ENCODE data around the gene MGMT. TPM values are rescaled to one million over a fixed set of nuclear protein-coding genes. Genes with fewer than 3 reads are reported as not detected.

Gene MGMT
- total and polyA plus RNA-seq, 7 donors = 4.2 to 13.3 (median 7.5) TPM

DNA sequence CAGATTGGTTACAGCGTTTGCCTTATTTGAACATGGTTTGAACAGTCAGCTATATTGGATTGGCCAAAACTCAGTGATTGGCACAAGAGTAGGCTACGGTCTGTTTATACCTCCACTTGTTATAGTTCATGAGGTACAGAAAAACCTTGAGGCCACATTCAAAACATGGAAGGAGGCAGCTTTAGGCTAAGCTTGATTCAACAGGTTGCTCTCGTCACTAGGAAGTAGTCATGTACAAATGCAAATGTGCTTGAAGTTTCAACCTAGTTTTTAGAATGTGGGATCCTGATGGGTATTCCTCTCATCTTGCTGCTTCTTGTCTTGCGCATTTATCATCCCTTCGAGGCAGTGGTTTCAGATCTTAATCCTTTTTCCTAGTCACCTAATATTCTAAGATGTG lies 132.1 kb downstream of the MGMT start:
- TF ChIP-seq, protein P1, sequence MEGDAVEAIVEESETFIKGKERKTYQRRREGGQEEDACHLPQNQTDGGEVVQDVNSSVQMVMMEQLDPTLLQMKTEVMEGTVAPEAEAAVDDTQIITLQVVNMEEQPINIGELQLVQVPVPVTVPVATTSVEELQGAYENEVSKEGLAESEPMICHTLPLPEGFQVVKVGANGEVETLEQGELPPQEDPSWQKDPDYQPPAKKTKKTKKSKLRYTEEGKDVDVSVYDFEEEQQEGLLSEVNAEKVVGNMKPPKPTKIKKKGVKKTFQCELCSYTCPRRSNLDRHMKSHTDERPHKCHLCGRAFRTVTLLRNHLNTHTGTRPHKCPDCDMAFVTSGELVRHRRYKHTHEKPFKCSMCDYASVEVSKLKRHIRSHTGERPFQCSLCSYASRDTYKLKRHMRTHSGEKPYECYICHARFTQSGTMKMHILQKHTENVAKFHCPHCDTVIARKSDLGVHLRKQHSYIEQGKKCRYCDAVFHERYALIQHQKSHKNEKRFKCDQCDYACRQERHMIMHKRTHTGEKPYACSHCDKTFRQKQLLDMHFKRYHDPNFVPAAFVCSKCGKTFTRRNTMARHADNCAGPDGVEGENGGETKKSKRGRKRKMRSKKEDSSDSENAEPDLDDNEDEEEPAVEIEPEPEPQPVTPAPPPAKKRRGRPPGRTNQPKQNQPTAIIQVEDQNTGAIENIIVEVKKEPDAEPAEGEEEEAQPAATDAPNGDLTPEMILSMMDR (IDR thresholded peaks at IDR 0.05) = no peak
- 96 to 99% (median 97%) methylated on average over 5 of the region's 5 CpGs for WGBS, 3 donors
- H3K27ac ChIP-seq = no peak overlapping the region
- intact Hi-C loops (cut with DNase I) = no loop called here
- no peaks in the 10 kb centered on the region for H3K36me3 ChIP-seq (ENCODE audit: insufficient read depth in 1 of 2, low read depth in 1 of 2)
- no peak for DNase-seq
- no peaks in the 10 kb centered on the region for H3K27me3 ChIP-seq (ENCODE audit: insufficient read depth in 3 of 3, low read length in 2 of 3)
- ATAC-seq = no peak
- no peaks in the 10 kb centered on the region for H3K4me1 ChIP-seq
- no peak overlapping the region for H3K4me3 ChIP-seq
- no peaks in the 10 kb centered on the region for H3K9me3 ChIP-seq

DNA sequence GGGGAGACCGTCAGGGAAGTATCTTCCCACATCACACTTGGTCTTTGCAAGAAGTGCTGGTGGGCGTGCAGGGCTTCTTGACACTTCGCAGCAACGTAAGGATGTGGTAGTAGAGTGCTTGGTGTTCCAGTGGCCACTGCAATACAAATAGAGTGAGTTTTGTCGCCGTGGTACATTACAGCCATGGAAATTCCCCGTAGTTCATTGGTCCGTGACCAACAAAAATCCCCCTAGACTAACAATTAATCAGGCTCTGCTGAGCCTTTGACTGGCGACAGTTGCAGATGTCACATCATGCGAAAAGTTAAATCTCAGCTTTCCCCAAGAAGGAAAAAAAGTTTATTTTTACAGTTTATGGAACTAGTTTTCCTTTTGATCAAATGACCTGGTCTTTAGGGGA lies 134.7 kb downstream of the MGMT start:
- H3K4me1 ChIP-seq = no peaks in the 10 kb centered on the region
- H3K4me3 ChIP-seq = no peak overlapping the region
- DNase-seq (no peak), ATAC-seq (no peak)
- no peaks in the 10 kb centered on the region for H3K27me3 ChIP-seq (ENCODE audit: insufficient read depth in 3 of 3, low read length in 2 of 3)
- H3K27ac ChIP-seq = no peak overlapping the region
- H3K36me3 ChIP-seq (ENCODE audit: insufficient read depth in 1 of 2, low read depth in 1 of 2) = no peaks in the 10 kb centered on the region
- H3K9me3 ChIP-seq = no peaks in the 10 kb centered on the region
- WGBS, 3 donors = 65 to 75% (median 69%) methylated on average over 10 of the region's 10 CpGs
- intact Hi-C loops (cut with DNase I) = no loop called here
- TF ChIP-seq, protein P1 (IDR thresholded peaks at IDR 0.05) = no peak

DNA sequence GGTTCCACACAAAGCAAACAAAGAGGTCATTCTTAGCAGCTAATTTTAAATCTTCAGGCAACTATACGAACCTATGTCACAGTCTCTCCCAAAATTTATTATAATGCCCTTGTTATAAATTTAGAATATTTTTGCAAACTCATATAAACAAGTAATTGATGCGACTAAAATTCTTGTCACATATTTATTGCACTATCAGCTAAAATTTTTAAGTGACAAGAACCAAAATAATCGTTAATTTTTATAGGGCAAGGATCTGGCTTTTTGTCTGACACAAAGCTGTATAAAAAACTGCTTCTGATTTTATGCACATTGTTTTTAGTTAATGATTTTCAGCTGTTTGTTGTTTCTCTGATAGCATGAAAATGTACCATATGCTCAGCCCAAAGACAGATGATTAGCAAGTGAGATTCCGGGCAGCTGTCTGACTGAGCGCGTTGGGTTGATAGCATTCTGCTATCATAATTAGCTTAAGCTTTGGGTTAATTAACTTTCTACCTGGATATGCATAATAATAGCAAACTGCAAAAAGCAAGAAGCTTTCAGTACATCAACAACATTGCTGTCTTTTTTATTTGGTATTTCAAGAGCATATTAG lies 136.0 kb downstream of the MGMT start:
- H3K27ac ChIP-seq = no peak overlapping the region
- H3K9me3 ChIP-seq = no peaks in the 10 kb centered on the region
- H3K36me3 ChIP-seq (ENCODE audit: insufficient read depth in 1 of 2, low read depth in 1 of 2) = no peaks in the 10 kb centered on the region
- TF ChIP-seq, protein P1 (IDR thresholded peaks at IDR 0.05) = no peak
- ATAC-seq = no peak
- intact Hi-C loops (cut with DNase I) = no loop called here
- H3K4me1 ChIP-seq = no peaks in the 10 kb centered on the region
- DNase-seq = no peak
- 69 to 84% (median 73%) methylated on average over 6 of the region's 6 CpGs for WGBS, 3 donors
- H3K27me3 ChIP-seq (ENCODE audit: insufficient read depth in 3 of 3, low read length in 2 of 3) = no peaks in the 10 kb centered on the region
- no peak overlapping the region for H3K4me3 ChIP-seq

GRCh38 chr10:129604333-129605032 lies 137.4 kb downstream of the MGMT start:
- ATAC-seq (no peak), DNase-seq (no peak)
- intact Hi-C loops (cut with DNase I) = no loop called here
- H3K36me3 ChIP-seq (ENCODE audit: insufficient read depth in 1 of 2, low read depth in 1 of 2) = no peaks in the 10 kb centered on the region
- no peak overlapping the region for H3K4me3 ChIP-seq
- TF ChIP-seq, protein P1 (IDR thresholded peaks at IDR 0.05) = no peak
- no peak overlapping the region for H3K27ac ChIP-seq
- no peaks in the 10 kb centered on the region for H3K4me1 ChIP-seq
- H3K9me3 ChIP-seq = no peaks in the 10 kb centered on the region
- 89 to 92% (median 90%) methylated on average over 9 to 10 of the region's 10 CpGs for WGBS, 3 donors
- H3K27me3 ChIP-seq (ENCODE audit: insufficient read depth in 3 of 3, low read length in 2 of 3) = no peaks in the 10 kb centered on the region
